IPS-11a (cell line): ENCODE results near the gene ACAA1.
A peak's percentile ranks its signal among the peaks of the same experiment; 100 is the strongest.
"Not testable (repeated sequence)": the region's sequence is repeated elsewhere in the genome, so short reads cannot be mapped to it uniquely, and the experiment has no call there.

Experiments used
- H3K4me3 ChIP-seq: one replicate; pipeline ENCODE4 v1.5.1; 2013; ENCODE audit warnings: low read depth, low read length, control low read depth

The ACAA1 gene

DNA sequence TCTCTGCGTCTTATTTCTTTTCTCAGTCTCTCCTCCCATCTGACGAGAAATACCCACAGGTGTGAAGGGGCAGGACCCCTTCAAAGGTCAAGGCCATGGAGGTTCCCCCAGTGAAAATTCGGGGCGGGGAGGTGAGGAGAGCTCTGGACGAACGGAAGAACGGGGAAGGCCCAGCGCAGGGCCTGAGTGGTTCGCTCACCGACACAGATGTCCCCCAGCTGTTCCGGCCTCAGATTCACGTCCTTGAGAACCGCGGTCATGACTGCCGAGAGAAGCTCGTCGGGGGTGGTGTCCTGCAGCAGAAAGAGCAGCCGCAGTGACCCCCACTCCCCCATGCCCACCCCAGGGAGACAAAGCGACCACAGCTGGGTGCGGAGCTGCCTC is 542 bp downstream of the ACAA1 start:
- peak overlapping the region; percentile 85 for H3K4me3 ChIP-seq

DNA sequence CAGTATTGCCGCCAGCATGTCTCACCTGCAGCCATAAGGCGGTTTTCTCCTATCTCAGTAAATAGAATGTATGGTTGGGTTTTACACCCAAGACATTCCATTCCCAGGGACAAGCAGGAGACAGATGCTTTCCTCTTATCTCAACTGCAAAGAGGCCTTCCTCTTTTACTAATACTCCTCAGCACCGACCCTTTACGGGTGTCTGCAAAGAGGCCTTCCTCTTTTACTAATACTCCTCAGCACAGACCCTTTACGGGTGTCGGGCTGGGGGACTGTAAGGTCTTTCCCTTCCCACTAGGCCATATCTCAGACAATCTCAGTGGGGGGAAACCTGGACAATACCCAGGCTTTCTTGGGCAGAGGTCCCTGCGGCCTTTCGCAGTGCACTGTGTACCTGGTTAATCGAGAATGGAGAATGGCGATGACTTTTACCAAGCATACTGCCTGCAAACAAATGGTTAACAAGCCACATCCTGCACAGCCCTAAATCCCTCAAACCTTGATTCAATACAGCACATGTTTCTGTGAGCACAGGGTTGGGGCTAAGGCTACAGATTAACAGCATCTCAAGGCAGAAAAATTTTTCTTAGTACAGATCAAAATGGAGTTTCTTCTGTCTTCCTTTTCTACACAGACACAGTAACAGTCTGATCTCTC is 1.2 kb downstream of the ACAA1 start:
- peak overlapping the region; percentile 85 for H3K4me3 ChIP-seq

DNA sequence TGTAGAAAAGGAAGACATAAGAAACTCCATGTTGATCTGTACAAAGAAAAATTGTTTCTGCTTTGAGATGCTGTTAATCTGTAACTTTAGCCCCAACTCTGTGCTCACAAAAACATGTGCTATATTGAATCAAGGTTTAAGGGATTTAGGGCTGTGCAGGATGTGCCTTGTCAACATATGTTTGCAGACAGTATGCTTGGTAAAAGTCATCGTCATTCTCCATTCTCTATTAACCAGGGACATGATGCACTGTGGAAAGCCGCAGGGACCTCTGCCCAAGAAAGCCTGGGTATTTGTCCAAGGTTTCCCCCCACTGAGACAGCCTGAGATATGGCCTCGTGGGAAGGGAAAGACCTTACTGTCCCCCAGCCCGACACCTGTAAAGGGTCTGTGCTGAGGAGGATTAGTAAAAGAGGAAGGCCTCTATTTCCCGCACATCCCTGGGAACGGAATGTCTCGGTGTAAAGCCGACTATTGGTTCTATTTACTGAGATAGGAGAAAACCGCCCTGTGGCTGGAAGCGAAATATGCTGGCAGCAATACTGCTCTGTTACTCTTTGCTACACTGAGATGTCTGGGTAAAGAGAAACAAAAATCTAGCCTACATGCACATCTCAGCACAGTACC is 2.3 kb downstream of the ACAA1 start:
- H3K4me3 ChIP-seq: not testable (repeated sequence)

DNA sequence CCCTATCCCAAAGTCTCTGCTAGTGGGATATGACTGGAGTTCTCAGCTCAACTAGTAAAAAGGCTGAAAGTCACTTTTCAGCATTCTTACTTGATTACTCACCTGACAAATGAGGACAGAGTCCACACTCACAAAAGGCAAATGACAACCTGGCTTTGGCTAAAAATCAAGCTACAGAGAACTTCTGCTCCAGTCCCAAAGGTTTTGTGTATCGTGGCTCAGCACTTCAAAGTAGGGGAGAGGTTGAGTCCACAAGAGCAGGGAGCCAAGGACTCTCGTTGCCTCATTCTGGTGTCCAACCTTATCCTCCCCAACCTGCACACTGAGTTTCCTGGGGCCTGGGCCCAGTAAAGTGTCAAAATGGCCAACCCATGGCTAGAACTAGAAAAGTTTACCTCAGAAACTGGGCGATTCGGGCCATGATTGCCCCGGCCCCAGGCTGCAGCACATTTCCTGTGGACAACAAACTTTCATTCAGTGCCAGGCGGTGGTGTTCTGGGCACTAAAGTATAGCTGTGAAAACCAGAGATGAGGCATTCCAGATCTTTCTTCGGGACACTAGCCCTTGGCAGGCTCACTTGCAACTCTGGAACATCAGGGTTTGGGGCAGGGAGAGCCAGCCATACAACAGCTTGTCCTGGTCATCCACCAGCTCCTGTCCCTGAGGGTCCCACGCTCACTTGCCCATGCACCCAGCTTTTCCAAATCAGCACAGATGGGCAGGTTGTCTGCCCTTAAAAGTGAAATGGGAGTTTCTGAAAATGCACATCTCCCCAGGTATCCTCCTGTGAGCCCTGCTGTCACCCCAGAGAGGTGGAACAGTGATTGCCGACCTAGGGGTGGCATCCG is 3.1 kb downstream of the ACAA1 start:
- H3K4me3 ChIP-seq: no peak overlapping the region

DNA sequence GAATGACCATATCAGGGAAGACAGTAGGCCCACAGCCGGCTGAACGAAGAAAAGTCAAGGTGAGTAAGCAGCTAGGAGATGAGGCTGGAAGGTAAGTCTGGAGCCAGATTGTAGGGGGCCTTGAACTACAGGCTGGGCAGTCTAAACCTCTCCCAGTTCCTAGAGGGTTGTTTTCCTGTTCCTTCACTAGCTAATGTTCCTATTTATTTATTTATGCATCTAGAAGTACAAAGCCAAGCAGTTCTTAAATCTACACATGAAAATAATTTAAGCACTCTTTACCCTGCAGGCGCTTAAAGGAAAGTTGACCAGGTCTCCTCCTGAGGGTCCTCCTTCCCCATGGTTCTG is 3.7 kb downstream of the ACAA1 start:
- no peak overlapping the region for H3K4me3 ChIP-seq

DNA sequence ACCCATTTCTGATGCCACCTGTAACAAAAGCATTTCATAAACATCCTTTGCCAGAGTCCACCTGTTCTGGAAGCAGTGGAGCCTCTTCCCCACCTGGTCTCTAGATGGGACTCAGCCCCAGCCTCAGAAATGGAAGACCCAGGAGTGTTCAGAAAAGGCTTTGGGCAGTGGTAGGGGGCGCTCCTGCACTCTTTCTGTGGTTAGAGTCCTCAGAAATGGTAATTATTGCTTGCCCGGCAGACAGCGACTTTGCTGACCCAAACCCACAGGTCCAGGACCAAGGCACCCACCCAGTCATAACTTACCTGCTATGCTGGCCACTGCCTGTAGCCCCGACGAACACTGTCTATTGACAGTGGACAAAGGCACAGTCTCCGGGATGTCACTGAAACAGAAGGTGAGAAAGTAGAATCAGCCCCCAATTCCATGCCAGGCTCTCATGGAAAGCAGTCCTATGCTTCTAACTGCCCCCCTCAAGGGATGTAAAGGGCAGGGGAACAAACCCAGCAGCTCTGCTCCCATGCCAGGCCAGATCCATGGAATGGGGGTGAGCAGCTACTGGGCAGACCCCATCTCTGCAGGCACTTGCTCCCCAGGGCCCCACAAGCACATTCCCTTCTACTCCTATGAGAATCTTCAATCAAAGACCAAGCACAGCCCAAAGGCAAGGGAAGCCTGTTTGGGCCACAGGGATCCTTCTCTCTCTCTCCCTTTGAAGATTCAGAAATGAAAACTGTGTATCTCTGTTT is 5.1 kb downstream of the ACAA1 start:
- no peak overlapping the region for H3K4me3 ChIP-seq

DNA sequence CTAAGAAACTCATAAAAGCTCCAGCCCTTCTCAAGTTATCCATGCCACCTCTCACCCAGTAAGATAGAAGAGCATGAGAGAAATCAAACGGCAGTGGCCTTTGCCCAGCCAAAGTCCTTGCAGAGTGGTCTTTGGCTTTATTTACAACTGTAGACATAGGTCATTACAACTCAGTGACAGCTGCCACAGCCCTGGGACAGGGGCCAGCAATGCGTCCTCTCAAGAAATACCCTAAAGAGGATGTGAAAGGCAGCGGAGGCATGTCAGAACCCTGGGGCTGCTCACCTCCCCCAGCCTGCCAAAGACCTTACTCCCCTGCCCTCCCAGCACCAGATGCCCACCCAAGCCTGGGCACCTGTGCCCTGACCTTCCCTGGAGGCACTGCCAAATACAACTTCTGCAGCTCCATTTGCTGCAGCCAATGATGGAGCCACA is 6.3 kb downstream of the ACAA1 start:
- H3K4me3 ChIP-seq: no peak overlapping the region

DNA sequence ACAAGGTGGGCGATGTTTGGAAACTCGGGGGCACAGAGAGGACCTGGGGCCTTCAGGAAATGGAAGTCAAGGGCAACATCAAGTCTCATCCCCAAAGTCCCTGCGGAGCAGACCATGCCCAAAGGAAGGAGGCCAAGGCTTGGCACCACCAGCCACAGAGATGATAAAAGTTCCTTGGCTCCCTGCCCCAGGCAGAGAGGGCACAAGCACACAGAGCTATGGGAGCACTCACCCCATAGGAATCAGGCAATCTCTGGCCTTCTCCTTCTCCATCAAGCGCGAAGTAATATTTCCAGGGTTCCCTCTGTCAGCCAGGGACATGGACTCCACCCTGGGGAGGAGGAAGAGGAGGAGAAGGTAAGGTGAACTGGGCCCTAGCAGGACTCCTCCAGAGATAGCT is 7.9 kb downstream of the ACAA1 start:
- H3K4me3 ChIP-seq: no peak overlapping the region

DNA sequence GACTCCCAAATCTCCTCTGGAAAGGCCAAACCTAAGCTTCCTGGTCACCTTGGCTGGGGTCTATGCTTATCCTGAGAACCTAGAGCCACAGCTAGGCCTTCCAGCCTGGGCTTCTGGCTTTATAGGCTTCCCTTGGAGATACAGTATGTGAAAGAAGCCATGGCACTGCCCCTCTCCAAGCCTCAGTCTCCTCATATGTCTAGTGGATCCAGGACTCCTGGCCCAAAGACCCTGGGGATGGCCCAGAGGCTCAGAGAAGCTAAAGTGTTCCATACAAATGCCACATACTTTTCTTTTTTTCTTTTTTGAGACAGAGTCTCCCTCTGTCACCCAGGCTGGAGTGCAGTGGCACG is 8.6 kb downstream of the ACAA1 start:
- no peak overlapping the region for H3K4me3 ChIP-seq

DNA sequence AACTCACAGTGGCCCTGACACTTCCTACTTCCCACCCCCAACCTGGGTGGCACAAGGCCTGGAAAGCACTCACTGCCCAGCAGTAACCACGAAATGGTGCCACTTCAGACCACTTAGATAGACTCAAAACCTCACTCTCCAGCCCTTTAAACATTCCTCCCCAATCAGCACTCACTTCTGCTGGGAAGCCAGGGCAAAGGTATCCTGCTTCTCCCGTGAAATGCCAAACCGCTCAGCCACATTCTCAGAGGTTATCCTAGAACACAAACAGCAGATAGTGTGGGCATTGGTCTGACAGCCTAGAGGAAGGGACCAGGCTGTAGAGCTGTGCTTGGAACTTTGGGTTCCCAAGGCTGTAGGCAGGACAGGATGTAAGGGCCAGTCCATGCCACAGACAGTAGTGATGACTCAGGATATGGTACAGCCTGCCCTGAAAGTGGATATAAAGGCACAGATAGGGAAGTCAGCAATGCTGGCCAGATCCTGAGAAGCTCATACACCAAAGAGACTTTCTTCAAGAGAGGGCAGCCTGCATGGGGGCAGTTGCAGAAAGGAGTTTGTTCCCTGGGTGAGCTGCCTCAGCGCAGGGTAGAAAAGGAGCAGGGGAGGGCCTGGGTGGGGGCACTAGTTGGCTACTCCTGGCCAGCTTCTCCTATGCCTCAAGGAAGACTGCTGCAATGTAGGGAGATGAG is 9.2 kb downstream of the ACAA1 start:
- H3K4me3 ChIP-seq: no peak overlapping the region

DNA sequence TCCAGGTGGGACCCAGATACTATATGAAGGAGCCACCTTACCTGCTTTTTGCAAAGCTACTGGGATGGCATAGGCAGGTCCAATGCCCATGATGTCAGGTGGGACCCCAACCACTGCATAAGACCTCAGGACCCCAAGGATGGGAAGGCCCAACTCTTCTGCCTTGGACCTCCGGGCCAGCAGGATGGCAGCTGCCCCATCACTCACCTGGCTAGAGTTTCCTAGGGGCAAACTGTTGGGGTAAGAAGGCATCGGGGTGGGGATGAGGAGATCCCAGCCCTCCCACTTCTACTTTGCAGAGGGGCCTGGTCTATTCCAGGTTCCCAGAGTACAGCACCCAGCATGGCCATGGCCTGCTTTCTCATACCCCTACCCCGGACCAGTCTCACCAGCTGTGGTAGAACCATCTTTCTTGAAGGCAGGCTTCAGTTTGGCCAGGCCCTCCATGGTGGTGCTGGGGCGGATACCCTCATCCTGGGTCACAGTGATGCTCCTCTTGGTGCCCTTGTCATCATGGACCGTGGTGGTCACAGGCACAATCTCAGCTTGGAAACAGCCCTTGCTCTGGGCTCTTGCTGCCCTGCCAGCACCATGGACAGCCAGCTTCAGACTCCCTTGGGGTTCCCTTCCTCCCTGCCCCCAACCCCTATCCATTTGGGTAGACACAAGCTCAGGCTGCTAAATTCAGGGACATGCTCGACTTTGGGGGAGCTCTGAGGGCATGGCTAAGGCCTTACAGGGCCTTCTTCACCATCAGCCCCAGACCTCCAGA is 10.6 kb downstream of the ACAA1 start:
- H3K4me3 ChIP-seq: no peak overlapping the region

DNA sequence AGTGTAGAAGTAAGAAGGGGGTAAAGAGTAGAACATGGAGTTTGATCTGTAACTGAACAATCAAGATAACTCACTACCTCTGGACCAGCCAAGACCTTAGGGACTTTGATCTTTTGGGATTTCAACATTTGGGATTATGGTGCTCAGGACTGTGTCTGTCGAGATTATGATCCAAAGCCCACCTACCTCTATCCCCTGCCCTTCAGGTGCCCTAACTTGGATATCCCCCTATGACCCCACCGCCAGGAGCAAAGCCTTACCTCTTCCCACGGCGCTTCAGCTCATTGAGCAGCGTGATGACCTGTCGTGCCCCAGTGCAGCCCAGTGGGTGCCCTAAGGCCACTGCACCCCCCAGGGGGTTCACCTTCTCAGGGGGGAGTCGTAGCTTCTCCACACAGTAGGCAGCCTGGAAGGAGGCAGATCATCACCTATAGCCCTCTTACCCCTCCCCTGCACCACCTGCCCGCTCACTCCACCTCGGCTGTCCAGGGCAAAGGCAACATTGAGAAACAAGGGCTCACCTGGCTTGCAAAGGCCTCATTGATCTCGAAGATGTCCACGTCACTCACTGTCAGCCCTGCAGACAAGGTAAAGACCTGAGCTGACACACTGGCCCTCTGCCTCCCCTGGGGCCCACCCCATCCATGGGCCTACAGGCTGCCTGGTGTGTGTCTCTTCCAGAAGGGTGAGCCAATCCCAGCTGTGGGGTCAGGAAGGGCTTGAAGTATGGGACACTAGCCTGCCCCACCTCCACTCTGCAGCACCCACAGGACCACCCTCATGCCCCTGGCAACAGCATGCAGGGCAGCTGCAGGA is 11.4 kb downstream of the ACAA1 start:
- no peak overlapping the region for H3K4me3 ChIP-seq

DNA sequence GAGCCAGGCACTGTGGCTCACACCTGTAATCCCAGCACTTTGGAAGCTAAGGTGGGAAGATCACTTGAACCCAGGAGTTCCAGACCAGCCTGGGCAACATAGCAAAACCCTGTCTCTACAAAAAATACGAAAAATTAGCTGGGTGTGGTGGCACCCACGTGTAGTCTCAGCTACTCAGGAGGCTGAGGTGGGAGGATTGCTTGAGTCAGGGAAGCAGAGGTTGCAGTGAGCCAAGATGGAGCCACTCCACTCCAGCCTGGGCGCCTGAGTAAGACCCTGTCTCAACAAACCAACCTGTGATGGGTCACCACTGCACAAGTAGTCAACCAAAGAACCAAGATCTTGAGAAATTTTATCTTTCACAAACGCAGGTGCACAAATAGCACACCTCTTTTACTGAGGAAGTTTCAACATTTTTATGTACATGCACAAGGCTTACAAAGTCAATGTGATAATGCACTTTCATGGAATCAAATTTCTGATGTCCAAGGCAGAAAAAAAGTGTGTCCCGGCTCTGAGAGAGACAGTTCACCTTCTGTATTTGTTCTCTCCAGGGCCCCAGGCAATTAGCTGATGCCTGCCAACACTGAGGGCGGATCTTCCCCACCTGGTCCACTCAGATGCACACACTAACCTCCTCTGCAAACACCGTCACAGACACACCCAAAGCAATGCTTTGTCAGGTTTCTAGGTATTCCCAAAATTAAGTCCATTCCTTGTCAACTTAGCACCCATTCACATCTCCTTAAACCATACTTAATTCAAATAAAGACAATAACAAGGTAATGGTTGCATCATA is 12.4 kb downstream of the ACAA1 start:
- no peak overlapping the region for H3K4me3 ChIP-seq

DNA sequence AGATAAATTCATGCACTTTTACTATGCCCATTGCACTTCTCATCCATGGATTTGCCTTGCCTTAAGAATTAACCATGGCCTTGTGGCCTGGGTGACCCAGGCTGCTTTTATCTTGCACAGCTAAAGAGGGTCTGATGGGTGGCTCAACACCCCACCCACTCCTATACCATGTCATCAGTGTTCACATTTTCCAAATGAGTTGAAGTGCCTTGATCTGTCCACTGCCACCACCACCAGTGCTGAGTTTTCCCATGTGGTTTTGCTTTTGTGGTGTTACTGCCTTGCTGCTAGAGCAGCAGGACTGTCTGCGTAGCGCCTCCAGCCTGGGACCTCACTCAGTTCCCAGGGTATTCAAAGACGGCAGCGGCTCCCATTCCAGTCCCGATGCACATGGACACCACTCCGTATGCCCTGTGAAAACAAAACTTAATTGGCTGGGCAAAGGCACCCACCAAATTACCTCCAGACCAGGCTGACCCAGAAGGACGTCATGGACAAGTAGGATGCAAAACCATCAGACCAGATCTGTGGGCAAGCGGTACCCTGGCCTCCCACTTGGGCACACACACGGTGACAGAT is 14.1 kb downstream of the ACAA1 start:
- H3K4me3 ChIP-seq: no peak overlapping the region

DNA sequence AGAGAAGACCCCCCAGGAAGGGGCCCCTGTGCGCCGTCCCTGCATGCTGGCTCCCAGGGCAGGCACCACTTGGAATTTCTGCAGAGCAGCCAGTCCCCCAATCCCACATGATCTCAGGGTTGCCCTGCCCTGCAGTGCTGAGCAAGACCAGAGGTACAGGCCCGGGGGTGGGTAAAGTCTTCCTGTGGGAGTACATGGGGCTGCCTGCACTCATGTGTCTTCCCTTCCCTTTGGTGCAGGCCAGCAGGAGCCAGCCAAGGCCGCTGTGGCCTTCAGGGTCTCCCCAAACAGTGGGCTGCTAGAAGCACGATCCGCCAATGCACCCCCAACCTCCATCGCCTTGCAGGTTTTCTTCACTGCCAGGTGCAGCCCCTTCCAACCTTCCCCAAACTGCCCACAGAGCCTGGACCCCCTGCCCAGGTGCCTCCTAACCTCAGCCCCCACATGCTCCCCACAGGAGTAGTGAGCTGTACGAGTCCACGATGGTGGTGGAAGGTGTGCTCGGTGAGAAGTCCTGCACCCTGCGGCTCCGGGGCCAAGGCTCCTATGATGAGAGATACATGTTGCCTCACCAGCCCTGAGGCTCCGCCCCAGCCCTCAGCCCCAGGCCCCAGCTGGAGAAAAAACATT is 15.0 kb downstream of the ACAA1 start:
- H3K4me3 ChIP-seq: no peak overlapping the region

DNA sequence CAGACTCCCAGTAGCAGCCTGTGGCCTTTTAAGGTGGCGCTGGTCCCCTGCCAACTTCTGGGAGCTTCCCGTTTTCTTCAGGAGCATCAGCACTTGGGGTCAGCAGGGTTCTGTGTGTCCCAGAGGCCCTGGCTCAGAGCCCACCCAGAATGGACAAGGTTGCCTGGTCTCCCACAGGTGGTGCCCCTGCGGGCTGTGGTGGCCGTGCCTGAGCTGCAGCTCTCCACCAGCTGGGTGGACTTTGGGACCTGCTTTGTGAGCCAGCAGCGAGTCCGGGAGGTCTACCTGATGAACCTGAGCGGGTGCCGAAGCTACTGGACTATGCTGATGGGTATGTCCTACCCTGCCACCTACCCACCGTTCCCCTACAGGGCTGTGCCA is 15.5 kb downstream of the ACAA1 start:
- no peak overlapping the region for H3K4me3 ChIP-seq

DNA sequence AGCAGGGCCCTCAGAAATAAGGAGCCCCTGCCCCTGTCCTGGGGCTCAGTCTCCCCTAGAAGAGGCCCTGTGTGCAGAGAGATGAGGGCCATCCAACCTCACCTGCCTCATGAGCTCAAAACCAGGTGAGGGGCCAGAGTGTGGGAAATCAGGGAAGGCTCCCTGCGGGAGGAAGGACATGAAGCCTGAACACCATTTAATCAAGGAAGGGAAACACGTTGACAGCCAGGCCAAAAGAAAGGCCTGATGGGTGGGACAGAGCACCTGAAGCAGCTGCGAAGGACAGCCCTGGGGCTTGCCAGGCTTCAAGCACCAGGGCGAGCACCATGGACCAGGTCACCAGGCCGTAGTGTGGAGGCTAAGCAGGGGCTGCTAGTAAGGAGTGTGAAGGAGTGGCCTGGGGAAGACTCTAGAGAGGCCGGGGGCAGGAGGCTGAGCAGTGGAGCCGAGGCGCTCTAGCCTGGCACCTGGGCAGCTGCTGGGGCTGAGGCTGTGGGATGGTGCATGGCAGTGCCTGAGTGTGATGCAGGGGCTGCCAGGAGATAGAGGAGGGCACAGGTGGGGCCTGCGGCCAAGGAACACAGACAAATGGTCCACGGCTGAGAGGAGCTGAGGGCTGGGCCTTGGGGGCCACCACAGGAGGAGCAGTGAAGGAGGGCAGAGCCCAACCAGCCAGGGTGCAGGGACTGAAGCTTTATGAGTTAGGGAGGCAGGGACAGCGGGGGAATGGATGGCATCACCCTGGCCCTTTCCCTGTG is 16.1 kb downstream of the ACAA1 start:
- H3K4me3 ChIP-seq: no peak overlapping the region
